B cell (primary cell): ENCODE data around the gene ALDH9A1. TPM values are rescaled to one million over a fixed set of nuclear protein-coding genes. Genes with fewer than 3 reads are reported as not detected.
"Not testable (repeated sequence)": the region's sequence is repeated elsewhere in the genome, so short reads cannot be mapped to it uniquely, and the experiment has no call there.

ENCODE experiments used
- ATAC-seq: fragments of 200-7000 bp; cut with Tn5 transposase; one replicate; pipeline ENCODE4 v1.10.0; 2021; ENCODE audit warnings: low read depth, mild to moderate bottlenecking, moderate number of reproducible peaks, moderate library complexity
- CTCF ChIA-PET: fragments of 350-600 bp; sonication (Branson Sonifier 250); formaldehyde crosslinking; loops from one replicate; lab custom pipeline; 2021; ENCODE audit warnings: antibody characterized with exemption, inconsistent platforms; lab: Charles Lee
- POLR2A ChIA-PET: fragments of 350-600 bp; sonication (Branson Sonifier 250); formaldehyde crosslinking; loops from one replicate; lab custom pipeline; 2021; ENCODE audit warnings: antibody characterized with exemption; lab: Charles Lee
- DNase-seq: peaks from one replicate; pipeline ENCODE4 v3.0.0; 2013
- H2AFZ ChIP-seq: 2 replicates; pipeline ENCODE4 v1.6.1; 2012; ENCODE audit warnings: mild to moderate bottlenecking, low read depth, low read length; ENCODE audit not compliant: insufficient read depth, poor library complexity, severe bottlenecking
- H3K27ac ChIP-seq, 2 donors: 1 replicate in 1 of 2; 2 replicates in 1 of 2; pipeline ENCODE4 v1.5.1; 2012 to 2013; ENCODE audit warnings: low read length in 2 of 2, mild to moderate bottlenecking in 2 of 2, moderate library complexity in 1 of 2
- H3K27me3 ChIP-seq, 4 experiments: fragments of 200-600 bp in 1 of 4; sonication (generic) in 1 of 4; replicated peaks in 1 of 4; 1 replicate in 2 of 4; 2 replicates in 2 of 4; pipeline versions ENCODE4 v1.6.1 to v1.7.0; 2013 to 2016; ENCODE audit warnings: low read length in 3 of 4, mild to moderate bottlenecking in 2 of 4, mixed read lengths in 1 of 4, moderate library complexity in 1 of 4; ENCODE audit not compliant: insufficient read depth in 4 of 4, control insufficient read depth in 3 of 4; ENCODE audit errors: control extremely low read depth in 1 of 4
- H3K36me3 ChIP-seq, 2 experiments: replicated peaks in 1 of 2; 1 replicate in 1 of 2; 2 replicates in 1 of 2; pipeline versions ENCODE4 v1.6.1 to v1.7.1; 2013; ENCODE audit warnings: low read length in 1 of 2; ENCODE audit not compliant: insufficient read depth in 2 of 2, control insufficient read depth in 1 of 2; ENCODE audit errors: control extremely low read depth in 1 of 2, extremely low read depth in 1 of 2
- H3K4me1 ChIP-seq, 2 donors: fragments of 200-600 bp in 1 of 2; sonication (generic) in 1 of 2; 1 replicate in 1 of 2; 2 replicates in 1 of 2; pipeline versions ENCODE4 v1.5.1 to v1.6.1; 2013 to 2017; ENCODE audit warnings: low read length in 2 of 2; ENCODE audit not compliant: control insufficient read depth in 2 of 2, insufficient read depth in 2 of 2
- H3K4me2 ChIP-seq: replicated peaks from 2 replicates; pipeline ENCODE3; 2012; ENCODE audit warnings: mild to moderate bottlenecking, low read depth, low read length; ENCODE audit not compliant: poor library complexity, severe bottlenecking
- H3K4me3 ChIP-seq, 5 experiments: fragments of 200-600 bp in 1 of 5; sonication (generic) in 1 of 5; 1 replicate in 3 of 5; 2 replicates in 2 of 5; pipeline versions ENCODE4 v1.5.1 to v1.7.0; 2011 to 2016; ENCODE audit warnings: low read length in 4 of 5, mild to moderate bottlenecking in 4 of 5, low read depth in 2 of 5, control low read depth in 1 of 5, moderate library complexity in 1 of 5; ENCODE audit not compliant: insufficient read depth in 1 of 5; ENCODE audit errors: control extremely low read depth in 1 of 5, extremely low read depth in 1 of 5
- H3K79me2 ChIP-seq: fragments of 200-600 bp; sonication (generic); one replicate; pipeline ENCODE4 v1.6.0; 2016; ENCODE audit warnings: low read length; ENCODE audit not compliant: control insufficient read depth, insufficient read depth
- H3K9ac ChIP-seq: fragments of 200-600 bp; sonication (generic); 2 replicates; pipeline ENCODE4 v1.6.1; 2017; ENCODE audit warnings: mild to moderate bottlenecking, low read length, moderate library complexity
- H3K9me3 ChIP-seq, 3 donors: one replicate each; pipeline versions ENCODE4 v1.6.1 to v1.7.1; 2013; ENCODE audit warnings: low read length in 2 of 3; ENCODE audit not compliant: control insufficient read depth in 2 of 3, insufficient read depth in 1 of 3; ENCODE audit errors: control extremely low read depth in 1 of 3
- H4K20me1 ChIP-seq: 2 replicates; pipeline ENCODE4 v1.6.0; 2012; ENCODE audit warnings: mild to moderate bottlenecking, low read length; ENCODE audit not compliant: insufficient read depth, control insufficient read depth, poor library complexity, severe bottlenecking
- H3K27ac Mint-ChIP-seq: one replicate; pipeline ENCODE4 v1.8.0; 2021; ENCODE audit warnings: mixed read lengths
- H3K27me3 Mint-ChIP-seq: one replicate; pipeline ENCODE4 v1.8.0; 2021; ENCODE audit warnings: mixed read lengths
- H3K4me1 Mint-ChIP-seq: one replicate; pipeline ENCODE4 v1.8.0; 2021; ENCODE audit warnings: mixed read lengths
- H3K4me3 Mint-ChIP-seq: one replicate; pipeline ENCODE4 v1.8.0; 2021; ENCODE audit warnings: mixed read lengths
- H3K9me3 Mint-ChIP-seq: one replicate; pipeline ENCODE4 v1.8.0; 2022; ENCODE audit warnings: mixed read lengths; ENCODE audit not compliant: insufficient read depth
- CTCF ChIP-seq: fragments of 200-600 bp; IDR thresholded peaks from one replicate; pipeline ENCODE4 v1.8.0; 2022; ENCODE audit warnings: antibody characterized with exemption, mild to moderate bottlenecking
- WGBS: methylation state at CpG from one replicate; pipeline ENCODE4 v1.1.5; 2013; ENCODE audit warnings: missing lambda C conversion rate; ENCODE audit not compliant: insufficient coverage; 5-methylcytosine and 5-hydroxymethylcytosine counted together
- intact Hi-C: fragments of 100-400 bp; cut with micrococcal nuclease; formaldehyde crosslinking; loops from one replicate; pipeline ENCODE4 v1.10.0; 2022
- polyA plus RNA-seq: library from polyadenylated mRNA; depleted of rRNA; stranded (reverse); fragments of >200 nt; gene quantifications from 2 replicates; pipeline ENCODE4 v1.2.3, GENCODE V29; 2012
- total RNA-seq, 2 donors: library from RNA; stranded (reverse); fragments of 120-200 nt in 1 of 2; gene quantifications; 1 replicate in 1 of 2; 2 replicates in 1 of 2; pipeline versions ENCODE4 v1.2.3 to v1.2.4, GENCODE V29; 2013 to 2022

ALDH9A1 gene
- total and polyA plus RNA-seq, 2 donors (not counting 1 experiment from before 2014, with no cell fraction given) = 23.5 to 37.5 TPM

DNA sequence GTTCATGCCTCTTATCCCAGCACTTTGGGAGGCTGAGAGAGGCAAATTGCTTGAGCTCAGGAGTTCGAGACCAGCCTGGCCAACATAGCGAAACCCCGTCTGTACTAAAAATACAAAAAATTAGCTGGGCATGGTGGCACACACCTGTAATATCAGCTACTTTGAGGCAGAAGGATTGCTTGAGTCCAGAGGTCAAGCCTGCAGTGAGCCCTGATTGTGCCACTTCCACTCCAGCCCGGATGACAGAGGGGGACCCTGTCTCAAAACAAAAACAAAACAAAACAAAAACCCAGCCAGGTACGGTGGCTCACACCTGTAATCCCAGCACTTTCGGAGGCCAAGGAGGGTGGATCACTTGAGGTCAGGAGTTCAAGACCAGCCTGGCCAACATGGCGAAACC is 60.2 kb downstream of the ALDH9A1 start:
- POLR2A ChIA-PET, DNase-seq, H3K9ac ChIP-seq, H3K4me3 Mint-ChIP-seq, H3K36me3 ChIP-seq, H3K27ac Mint-ChIP-seq, H3K4me3 ChIP-seq, ATAC-seq, H3K9me3 ChIP-seq, H3K27me3 Mint-ChIP-seq, H3K4me2 ChIP-seq, H2AFZ ChIP-seq, H3K9me3 Mint-ChIP-seq, H3K27me3 ChIP-seq, H3K27ac ChIP-seq: not testable (repeated sequence)
- whole genome bisulfite sequencing = 92% methylated on average over 6 of the region's 7 CpGs
- CTCF ChIA-PET = interaction anchor here (1.6 kb wide), 1 partner anchor 9 kb away, joined by 5 read pairs; no protein-coding TSS in a partner anchor
- H4K20me1 ChIP-seq = peaks cover 12% of the 10 kb centered on the region
- intact Hi-C loops = loop anchor here (10.0 kb wide), 1 partner anchor 187 kb away; the partner anchor contains the start of gene UCK2
- peaks cover 26% of the 10 kb centered on the region for H3K79me2 ChIP-seq
- H3K4me1 ChIP-seq = peaks cover 13 to 16% of the 10 kb centered on the region in 2 donors
- peaks cover 27% of the 10 kb centered on the region for H3K4me1 Mint-ChIP-seq

DNA sequence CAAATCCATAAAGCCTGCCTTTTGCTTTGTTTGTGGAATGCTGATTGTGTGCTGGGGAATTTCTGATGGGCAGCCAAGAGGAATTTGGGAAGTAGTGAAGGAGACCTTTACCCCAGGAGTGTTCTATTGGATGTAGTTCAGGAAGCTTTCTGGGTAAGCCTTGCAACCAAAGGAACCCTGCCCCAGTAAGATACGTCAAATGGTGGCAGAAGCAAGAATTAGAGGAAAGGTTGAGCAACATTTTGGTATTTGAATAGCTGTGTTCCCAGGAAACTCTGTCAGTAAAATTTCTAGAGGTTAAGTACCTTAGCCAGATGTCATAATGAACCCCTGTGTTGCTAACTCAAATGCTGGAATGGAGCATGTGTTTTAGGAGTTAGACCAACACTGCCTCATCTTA is 60.9 kb downstream of the ALDH9A1 start:
- Histone ChIP-seq H3K9ac (no peak overlapping the region), H3K4me1 (peaks cover 16% of the 10 kb centered on the region in 2 donors)
- 100% methylated on average over 1 of the region's 1 CpG for WGBS

More for the DNA sequence above, 60.9 kb downstream of the ALDH9A1 start:
- TF ChIP-seq CTCF = no peak
- H3K27me3 ChIP-seq = no peaks in the 10 kb centered on the region
- Mint-ChIP-seq H3K27ac (no peak overlapping the region), H3K9me3 (no peaks in the 10 kb centered on the region), H3K4me3 (no peak overlapping the region), H3K4me1 (peaks cover 34% of the 10 kb centered on the region), H3K27me3 (no peaks in the 10 kb centered on the region)
- ATAC-seq (no peak), DNase-seq (no peak)
- no peaks in the 10 kb centered on the region for H3K9me3 ChIP-seq
- H3K36me3 ChIP-seq = no peaks in the 10 kb centered on the region
- H3K4me3 ChIP-seq = no peak overlapping the region
- no peak overlapping the region for H2AFZ ChIP-seq
- intact Hi-C loops = loop anchor here (10.0 kb wide), 1 partner anchor 187 kb away; the partner anchor contains the start of gene UCK2
- H3K79me2 ChIP-seq = peaks cover 32% of the 10 kb centered on the region
- POLR2A ChIA-PET = no interaction called here
- no peak overlapping the region for H3K4me2 ChIP-seq
- CTCF ChIA-PET = interaction anchor here (1.6 kb wide), 1 partner anchor 10 kb away, joined by 5 read pairs; no protein-coding TSS in a partner anchor
- H3K27ac ChIP-seq = no peak overlapping the region
- H4K20me1 ChIP-seq = peaks cover 12% of the 10 kb centered on the region
